HL-60 (cell line): Measurements from ENCODE around the gene CCSER1.

Experiments used
- CTCF ChIP-seq: IDR thresholded peaks from one replicate; pipeline ENCODE4 v1.5.1; 2011; ENCODE audit warnings: low read length, control low read depth, inconsistent platforms; ENCODE audit not compliant: insufficient read depth
- REST ChIP-seq: IDR thresholded peaks from 2 replicates; pipeline ENCODE4 v1.6.1; 2012; ENCODE audit warnings: low read depth; ENCODE audit not compliant: insufficient replicate concordance

GRCh38 chr4:91330555-91331137, 1203.5 kb downstream of the CCSER1 start:
- TF ChIP-seq CTCF (no peak), REST (no peak)
